Ishikawa (cell line): Measurements from ENCODE around the gene FOXP2.

Source experiments
- FOXM1 ChIP-seq: IDR thresholded peaks from 2 replicates; pipeline ENCODE4 v1.6.1; 2012; ENCODE audit warnings: low read depth, borderline replicate concordance
- RAD21 ChIP-seq: IDR thresholded peaks from 2 replicates; pipeline ENCODE4 v1.6.1; 2012; ENCODE audit warnings: low read depth
- TAF1 ChIP-seq: IDR thresholded peaks from 2 replicates; pipeline ENCODE4 v1.6.1; 2012; ENCODE audit warnings: low read depth, mild to moderate bottlenecking
- YY1 ChIP-seq: IDR thresholded peaks from 2 replicates; pipeline ENCODE4 v1.6.1; 2012; ENCODE audit warnings: low read depth
- ZBTB7A ChIP-seq: IDR thresholded peaks from 2 replicates; pipeline ENCODE4 v1.6.1; 2012; ENCODE audit warnings: low read depth
- TF ChIP-seq, protein P1 (sequence below): IDR thresholded peaks from 2 replicates; pipeline ENCODE4 v1.6.1; 2012; ENCODE audit warnings: low read depth, mild to moderate bottlenecking
- TF ChIP-seq, protein P2 (sequence below): IDR thresholded peaks from 2 replicates; pipeline ENCODE4 v1.6.1; 2012
- TF ChIP-seq, protein P3 (sequence below): IDR thresholded peaks from 2 replicates; pipeline ENCODE4 v1.6.1; 2012

DNA sequence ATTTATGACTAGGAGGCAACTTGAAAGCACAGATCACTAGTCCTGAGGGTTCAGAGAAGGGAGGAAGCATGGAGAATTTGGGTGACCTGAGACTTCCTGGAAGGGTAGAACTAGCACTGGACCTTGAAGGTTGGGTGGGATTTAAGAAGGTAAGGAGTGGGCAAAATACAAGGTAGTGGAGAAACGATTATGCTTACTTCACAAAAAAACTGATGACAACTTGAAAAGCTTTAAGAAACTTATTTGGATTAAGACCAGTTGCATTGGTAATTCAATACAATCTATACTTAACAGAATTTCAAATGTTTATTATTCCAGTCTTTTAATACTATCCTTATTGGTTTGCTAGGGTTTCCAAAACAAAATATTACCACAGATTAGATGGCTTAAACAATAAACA, 308.7 kb downstream of the FOXP2 start:
- no peak for TF ChIP-seq RAD21
- TF ChIP-seq, protein P1, sequence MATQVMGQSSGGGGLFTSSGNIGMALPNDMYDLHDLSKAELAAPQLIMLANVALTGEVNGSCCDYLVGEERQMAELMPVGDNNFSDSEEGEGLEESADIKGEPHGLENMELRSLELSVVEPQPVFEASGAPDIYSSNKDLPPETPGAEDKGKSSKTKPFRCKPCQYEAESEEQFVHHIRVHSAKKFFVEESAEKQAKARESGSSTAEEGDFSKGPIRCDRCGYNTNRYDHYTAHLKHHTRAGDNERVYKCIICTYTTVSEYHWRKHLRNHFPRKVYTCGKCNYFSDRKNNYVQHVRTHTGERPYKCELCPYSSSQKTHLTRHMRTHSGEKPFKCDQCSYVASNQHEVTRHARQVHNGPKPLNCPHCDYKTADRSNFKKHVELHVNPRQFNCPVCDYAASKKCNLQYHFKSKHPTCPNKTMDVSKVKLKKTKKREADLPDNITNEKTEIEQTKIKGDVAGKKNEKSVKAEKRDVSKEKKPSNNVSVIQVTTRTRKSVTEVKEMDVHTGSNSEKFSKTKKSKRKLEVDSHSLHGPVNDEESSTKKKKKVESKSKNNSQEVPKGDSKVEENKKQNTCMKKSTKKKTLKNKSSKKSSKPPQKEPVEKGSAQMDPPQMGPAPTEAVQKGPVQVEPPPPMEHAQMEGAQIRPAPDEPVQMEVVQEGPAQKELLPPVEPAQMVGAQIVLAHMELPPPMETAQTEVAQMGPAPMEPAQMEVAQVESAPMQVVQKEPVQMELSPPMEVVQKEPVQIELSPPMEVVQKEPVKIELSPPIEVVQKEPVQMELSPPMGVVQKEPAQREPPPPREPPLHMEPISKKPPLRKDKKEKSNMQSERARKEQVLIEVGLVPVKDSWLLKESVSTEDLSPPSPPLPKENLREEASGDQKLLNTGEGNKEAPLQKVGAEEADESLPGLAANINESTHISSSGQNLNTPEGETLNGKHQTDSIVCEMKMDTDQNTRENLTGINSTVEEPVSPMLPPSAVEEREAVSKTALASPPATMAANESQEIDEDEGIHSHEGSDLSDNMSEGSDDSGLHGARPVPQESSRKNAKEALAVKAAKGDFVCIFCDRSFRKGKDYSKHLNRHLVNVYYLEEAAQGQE = no peak
- TF ChIP-seq YY1 = no peak
- TF ChIP-seq, protein P2, sequence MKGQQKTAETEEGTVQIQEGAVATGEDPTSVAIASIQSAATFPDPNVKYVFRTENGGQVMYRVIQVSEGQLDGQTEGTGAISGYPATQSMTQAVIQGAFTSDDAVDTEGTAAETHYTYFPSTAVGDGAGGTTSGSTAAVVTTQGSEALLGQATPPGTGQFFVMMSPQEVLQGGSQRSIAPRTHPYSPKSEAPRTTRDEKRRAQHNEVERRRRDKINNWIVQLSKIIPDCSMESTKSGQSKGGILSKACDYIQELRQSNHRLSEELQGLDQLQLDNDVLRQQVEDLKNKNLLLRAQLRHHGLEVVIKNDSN = no peak
- no peak for TF ChIP-seq FOXM1
- TF ChIP-seq, protein P3, sequence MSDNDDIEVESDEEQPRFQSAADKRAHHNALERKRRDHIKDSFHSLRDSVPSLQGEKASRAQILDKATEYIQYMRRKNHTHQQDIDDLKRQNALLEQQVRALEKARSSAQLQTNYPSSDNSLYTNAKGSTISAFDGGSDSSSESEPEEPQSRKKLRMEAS = no peak
- no peak for TF ChIP-seq ZBTB7A
- TF ChIP-seq TAF1 = no peak
